HG03097 (cell line): ENCODE measurements around the gene ZKSCAN4.

Experiments used
- ATAC-seq: cut with Tn5 transposase; IDR thresholded peaks from one replicate; pipeline ENCODE4 v1.9.1; 2021; ENCODE audit not compliant: unreplicated experiment, low FRiP score

The ZKSCAN4 gene

GRCh38 chr6:28251661-28252008 lies 434 bp downstream of the ZKSCAN4 start:
- peak; percentile 44 for ATAC-seq

- ATAC-seq = no peak
Measured at GRCh38 chr6:28250747-28251146, 1.3 kb downstream of the ZKSCAN4 start.

- no peak for ATAC-seq
Measured at GRCh38 chr6:28248916-28249315, 3.2 kb downstream of the ZKSCAN4 start.

GRCh38 chr6:28245206-28245941 lies 6.7 kb downstream of the ZKSCAN4 start:
- no peak for ATAC-seq

DNA sequence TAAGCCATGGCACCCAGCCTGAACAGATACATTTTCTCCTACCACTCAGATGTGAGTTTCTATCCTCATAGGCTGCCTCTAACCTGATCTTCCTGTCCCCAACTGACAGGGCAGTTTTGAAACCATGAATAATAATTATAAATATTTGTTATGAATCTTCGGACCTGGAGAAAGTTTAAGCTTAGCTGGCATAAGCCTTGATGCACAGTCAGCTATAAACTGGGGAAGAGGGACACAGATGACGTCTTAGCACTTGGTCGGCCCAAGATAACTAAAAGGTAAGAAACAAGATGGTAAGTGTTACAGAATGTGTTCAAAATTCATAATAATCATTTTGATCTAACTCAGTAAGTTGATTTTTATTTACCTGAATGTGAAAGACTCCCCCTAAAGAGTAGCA lies 8.1 kb downstream of the ZKSCAN4 start:
- ATAC-seq = no peak

DNA sequence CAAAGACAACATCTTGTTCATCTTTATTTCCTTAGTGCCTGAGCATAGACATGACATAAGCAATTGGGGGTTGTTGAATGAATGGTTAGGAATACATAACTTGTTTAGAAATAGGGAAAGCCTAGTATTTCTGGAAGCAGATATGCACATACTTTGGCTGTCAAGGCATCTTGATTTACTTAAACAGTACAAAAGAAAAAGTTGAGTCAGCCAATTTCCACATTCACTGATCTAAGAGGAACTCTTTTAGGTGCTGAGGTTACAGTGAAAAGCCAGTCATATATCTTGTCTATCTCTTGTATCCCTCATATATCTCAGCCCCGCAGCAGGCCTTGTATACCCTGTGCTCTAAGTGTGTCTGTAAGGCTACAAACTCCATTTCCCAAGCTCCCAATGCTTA lies 11.6 kb downstream of the ZKSCAN4 start:
- ATAC-seq = no peak

DNA sequence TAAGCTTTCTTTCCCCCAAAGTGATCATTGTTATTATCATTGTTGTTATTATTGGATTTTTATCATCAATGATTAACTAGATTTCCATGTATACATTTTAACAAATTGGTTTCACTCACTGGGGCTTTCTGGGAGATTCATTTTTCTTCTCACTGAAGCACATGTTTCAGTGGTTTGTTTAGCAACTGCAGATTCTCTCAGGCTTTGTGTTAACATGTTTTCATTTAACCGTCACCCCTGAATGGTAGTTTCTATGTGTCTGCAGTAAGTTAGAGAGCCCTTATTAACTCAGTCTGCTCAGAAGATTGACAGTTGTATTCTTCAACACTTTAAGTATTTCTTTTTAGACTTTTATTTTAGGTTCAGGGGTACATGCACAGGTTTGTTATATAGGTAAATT lies 12.4 kb downstream of the ZKSCAN4 start:
- no peak for ATAC-seq

DNA sequence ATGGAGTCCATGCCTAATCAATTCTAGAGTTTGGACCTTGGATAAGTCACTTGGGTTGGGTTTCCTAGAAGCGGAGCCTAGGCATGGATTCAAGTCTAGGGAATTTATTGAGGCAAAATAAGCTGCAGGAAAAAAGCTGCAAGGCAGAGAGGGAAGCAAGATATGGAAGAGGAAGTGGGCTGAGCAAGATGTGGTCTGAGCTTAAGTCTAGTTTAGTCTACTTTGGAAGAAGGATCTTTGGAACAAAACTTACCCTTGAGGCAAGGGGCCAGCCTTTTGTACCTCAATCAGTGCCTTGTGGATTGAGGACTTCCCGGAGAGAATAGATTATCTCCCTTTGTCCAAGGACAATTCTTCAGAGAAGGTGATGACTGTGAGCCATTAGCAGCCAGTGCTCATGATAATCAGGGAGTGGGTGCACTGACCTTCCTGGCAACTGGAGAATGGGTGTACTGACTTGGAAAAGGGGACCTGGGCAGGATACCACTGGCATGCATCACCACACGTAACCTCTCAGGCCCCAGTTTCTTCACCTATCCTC lies 16.1 kb downstream of the ZKSCAN4 start:
- ATAC-seq = no peak

GRCh38 chr6:28232785-28233184 lies 19.3 kb downstream of the ZKSCAN4 start:
- ATAC-seq = no peak

GRCh38 chr6:28226460-28226859 lies 25.6 kb downstream of the ZKSCAN4 start:
- no peak for ATAC-seq

DNA sequence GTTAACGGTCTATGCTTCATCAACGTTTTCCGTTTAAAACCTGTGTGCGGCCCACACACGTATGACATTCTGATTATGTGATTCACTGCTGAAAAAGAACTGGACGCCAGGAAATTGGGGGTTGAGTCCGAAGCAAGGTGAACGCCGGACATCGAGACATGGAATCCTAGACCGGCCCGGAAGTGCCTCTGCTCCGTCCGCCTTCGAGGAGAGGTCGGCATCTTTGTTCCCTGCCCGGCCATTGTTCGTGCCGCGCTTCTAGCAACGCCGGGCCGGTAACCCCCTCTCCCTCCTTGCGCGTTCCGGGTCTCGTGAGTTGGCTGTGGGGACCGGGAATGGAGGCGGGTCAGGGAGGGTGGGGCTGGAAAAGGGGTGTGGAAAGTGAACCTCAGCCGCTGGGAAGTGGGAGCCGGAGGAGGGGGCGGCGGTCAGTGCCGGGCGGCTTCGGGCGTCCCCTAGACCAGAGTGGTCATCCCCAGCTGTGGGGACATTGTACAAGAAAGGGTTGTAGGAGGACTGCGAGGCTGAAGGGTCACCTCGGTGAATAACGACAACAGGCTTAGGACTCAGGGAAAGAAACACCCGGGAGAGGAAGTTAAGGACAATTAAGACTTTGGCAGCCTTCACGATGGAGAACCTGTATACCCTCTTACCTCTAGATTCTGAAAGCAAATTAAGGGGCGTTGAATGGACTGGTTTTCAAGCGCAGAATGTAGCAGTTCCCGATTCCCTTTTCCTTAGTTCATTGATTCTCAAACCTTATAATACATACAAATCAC lies 26.8 kb downstream of the ZKSCAN4 start, which contains the start of gene ZSCAN9:
TSS of gene ZSCAN9 (plus strand) at position 220 of the 779 bp plus-strand sequence. CDS start 1,810 bp downstream, outside the sequence.
- peak; percentile 75 for ATAC-seq

- ATAC-seq = no peak
Measured at GRCh38 chr6:28224131-28225055, 27.7 kb downstream of the ZKSCAN4 start.

- ATAC-seq = no peak
Measured at GRCh38 chr6:28220257-28221133, 31.6 kb downstream of the ZKSCAN4 start.

DNA sequence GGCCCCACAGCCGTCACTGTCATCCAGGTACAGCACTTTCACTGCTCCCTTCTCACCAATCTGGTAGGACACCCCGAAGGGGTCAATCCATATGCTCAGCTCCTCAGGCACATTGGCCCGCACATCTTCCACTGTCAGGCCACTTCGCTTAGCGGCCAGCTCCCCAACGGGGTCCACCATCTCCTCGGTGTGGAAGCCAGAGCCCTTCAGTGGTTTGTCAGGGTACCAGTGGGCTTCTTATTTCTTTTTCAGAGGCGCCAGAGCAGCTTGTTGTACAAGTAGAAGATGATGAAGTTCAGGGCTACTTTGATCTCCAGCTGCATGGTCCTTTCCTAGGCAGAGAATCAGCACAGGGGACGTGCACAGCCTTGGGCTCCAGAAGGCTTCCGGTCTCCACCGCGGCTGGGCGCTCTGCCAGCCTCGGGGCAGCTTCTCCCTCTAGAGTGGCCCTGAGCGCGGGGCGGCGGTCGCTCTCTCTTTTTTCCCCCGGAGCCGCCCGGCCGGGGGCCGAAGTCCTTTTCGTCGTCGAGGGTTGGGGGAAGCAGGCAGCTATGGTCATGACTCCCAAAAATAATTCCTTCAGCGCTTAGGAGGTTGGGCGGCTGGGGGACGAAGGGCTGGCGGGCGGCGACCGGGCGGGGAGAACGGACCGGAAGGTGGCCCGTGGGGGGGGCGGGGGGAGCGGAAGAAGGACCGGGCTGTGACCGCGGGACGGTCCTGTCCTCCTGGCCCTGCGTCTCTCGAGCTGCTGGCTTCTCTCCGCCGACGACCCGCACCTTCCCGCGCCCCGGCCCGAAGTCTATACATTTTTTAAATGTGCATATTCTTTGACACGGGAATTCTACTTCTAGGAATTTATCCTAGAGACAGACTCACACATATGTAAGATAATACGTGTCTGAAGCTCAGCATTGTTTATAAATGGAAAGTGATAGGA lies 33.5 kb downstream of the ZKSCAN4 start:
- ATAC-seq = no peak

- ATAC-seq = no peak
Measured at GRCh38 chr6:28217890-28218289, 34.2 kb downstream of the ZKSCAN4 start.

- ATAC-seq = no peak
Measured at GRCh38 chr6:28215425-28215824, 36.6 kb downstream of the ZKSCAN4 start.

DNA sequence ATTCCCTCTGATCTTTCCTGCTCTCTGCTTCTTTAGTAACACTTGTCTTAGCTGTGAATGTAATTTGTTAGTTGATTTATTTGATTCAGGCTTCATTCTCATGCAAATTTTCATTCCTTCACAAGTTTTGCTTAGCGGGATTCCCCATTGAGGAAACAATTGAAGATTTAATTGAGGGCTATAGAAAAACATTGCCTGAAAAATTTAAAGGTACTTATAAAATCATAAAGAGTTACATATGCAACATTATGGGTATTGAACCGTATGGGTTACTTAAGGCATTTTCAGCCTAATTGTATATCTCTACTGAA lies 38.9 kb downstream of the ZKSCAN4 start:
- ATAC-seq = no peak

DNA sequence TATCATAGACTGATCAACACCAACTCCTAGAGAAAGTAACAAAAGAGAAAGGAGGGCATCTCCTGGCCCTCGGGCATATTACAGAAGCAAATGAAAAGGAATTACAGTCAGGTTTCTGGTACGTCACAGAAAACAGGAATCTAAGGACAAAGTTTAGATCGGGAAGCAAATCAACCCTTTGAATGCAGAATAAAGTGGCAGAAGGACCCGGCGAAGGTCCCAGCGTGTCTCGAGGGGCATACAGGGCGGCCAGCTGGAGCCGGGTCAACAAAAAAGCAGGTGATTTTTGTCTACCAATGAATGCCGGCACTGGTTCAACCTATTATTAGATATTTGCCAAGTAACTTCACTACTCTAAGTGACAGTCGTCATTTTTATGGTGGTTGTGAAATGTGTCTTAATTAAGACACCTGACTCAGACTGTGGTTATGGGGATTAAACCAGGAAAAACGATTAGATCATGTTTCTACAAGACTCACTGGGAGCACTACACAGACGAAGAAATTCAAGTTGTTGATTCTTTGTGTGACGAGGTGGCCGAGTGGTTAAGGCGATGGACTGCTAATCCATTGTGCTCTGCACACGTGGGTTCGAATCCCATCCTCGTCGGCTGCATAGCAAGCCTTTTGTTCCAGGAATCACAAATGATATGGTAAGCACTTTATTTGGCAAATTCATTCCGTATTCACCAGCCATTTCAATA lies 39.4 kb downstream of the ZKSCAN4 start:
- ATAC-seq = no peak
